Naive B cell (primary cell): ENCODE results near the gene CDKN3. TPM values are rescaled to one million over a fixed set of nuclear protein-coding genes. Genes with fewer than 3 reads are reported as not detected.
"Not testable (repeated sequence)": the region's sequence is repeated elsewhere in the genome, so short reads cannot be mapped to it uniquely, and the experiment has no call there.

Source experiments
- ATAC-seq, 2 donors: fragments of 150-1000 bp; cut with Tn5 transposase; 2 replicates each; pipeline ENCODE4 v1.10.0; 2021; ENCODE audit warnings: low read depth in 2 of 2, mild to moderate bottlenecking in 2 of 2, moderate library complexity in 2 of 2
- DNase-seq: peaks from one replicate; pipeline ENCODE4 v3.0.0; 2022
- H3K27ac Mint-ChIP-seq, 6 donors: one replicate each; pipeline ENCODE4 v1.8.0; 2020 to 2022; ENCODE audit warnings: mild to moderate bottlenecking in 6 of 6, mixed read lengths in 6 of 6, moderate library complexity in 5 of 6, inconsistent platforms in 2 of 6
- H3K27me3 Mint-ChIP-seq, 3 donors: one replicate each; pipeline ENCODE4 v1.8.0; 2021 to 2022; ENCODE audit warnings: mixed read lengths in 3 of 3, mild to moderate bottlenecking in 1 of 3
- H3K36me3 Mint-ChIP-seq, 2 donors: one replicate each; pipeline ENCODE4 v1.8.0; 2020 to 2022; ENCODE audit warnings: mixed read lengths in 2 of 2, inconsistent platforms in 1 of 2, mild to moderate bottlenecking in 1 of 2
- H3K4me1 Mint-ChIP-seq, 3 donors: one replicate each; pipeline ENCODE4 v1.8.0; 2020 to 2022; ENCODE audit warnings: mixed read lengths in 3 of 3, inconsistent platforms in 1 of 3, mild to moderate bottlenecking in 1 of 3, moderate library complexity in 1 of 3
- H3K4me3 Mint-ChIP-seq, 8 donors: one replicate each; pipeline ENCODE4 v1.8.0; 2020 to 2022; ENCODE audit warnings: mild to moderate bottlenecking in 8 of 8, mixed read lengths in 8 of 8, moderate library complexity in 8 of 8, inconsistent platforms in 2 of 8
- H3K9me3 Mint-ChIP-seq, 7 donors: one replicate each; pipeline ENCODE4 v1.8.0; 2020 to 2022; ENCODE audit warnings: mixed read lengths in 7 of 7, mild to moderate bottlenecking in 5 of 7, inconsistent platforms in 2 of 7, moderate library complexity in 1 of 7
- polyA plus RNA-seq, 6 donors: library from polyadenylated mRNA; unstranded; fragments of 300-500 nt; fragmentation: Illumina TruSeq; gene quantifications; one replicate each; pipeline ENCODE4 v1.2.3, GENCODE V29; 2021; ENCODE audit warnings: low read depth in 6 of 6

Gene CDKN3
- polyA plus RNA-seq, 6 donors from 2014 or later: 1.1 to 2.3 (median 1.2) TPM; not detected in 1

DNA sequence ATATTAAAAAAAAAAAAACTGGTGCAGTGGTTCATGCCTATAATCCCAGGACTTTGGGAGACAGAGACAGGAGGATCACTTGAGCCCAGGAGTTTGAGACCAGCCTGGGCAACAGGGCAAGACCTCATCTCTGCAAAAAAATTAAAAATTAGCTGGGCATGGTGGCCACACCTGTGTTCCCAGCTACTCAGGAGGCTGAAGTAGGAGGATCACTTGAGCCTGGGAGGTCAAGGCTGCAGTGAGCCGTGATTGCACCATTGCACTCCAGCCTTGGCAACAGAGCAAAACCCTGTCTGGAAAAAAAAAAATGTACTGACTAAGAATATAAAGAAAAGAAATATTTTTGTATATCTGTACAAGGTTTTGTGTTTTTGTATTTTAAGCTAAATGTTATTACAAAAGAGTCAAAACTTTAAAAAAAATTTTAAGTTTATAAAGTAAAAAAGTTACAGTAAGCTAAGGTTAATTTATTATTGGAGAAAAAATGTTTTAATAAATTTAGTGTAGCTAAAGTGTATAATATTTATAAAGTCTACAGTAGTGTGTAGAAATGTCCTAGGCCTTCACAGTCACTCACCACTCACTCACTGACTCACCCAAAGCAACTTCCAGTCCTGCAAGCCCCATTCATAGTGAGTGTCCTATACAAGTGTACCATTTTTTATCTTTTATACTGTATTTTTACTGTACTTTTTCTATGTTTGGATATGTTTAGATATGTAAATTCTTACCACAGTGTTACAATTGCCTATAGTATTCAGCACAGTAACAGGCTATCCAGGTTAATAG, 60.2 kb downstream of the CDKN3 start:
- peaks cover 7 to 18% of the 10 kb centered on the region in 2 donors for H3K36me3 Mint-ChIP-seq
- ATAC-seq, DNase-seq, H3K27ac Mint-ChIP-seq, H3K4me3 Mint-ChIP-seq, H3K4me1 Mint-ChIP-seq, H3K27me3 Mint-ChIP-seq: not testable (repeated sequence)
- peaks cover 0 to 20% (median 6%) of the 10 kb centered on the region in 7 donors for H3K9me3 Mint-ChIP-seq

- H3K4me1 Mint-ChIP-seq: no peaks in the 10 kb centered on the region
These were observed 60.8 kb downstream of the CDKN3 start for GRCh38 chr14:54457609-54457996.

GRCh38 chr14:54458536-54458935, 61.7 kb downstream of the CDKN3 start:
- DNase-seq, H3K4me1 Mint-ChIP-seq, H3K4me3 Mint-ChIP-seq, H3K27me3 Mint-ChIP-seq, ATAC-seq: not testable (repeated sequence)
- Mint-ChIP-seq H3K27ac (peak overlapping the region in 1 of 6 donors; percentile 14), H3K36me3 (peaks cover 7 to 18% of the 10 kb centered on the region in 2 donors), H3K9me3 (peaks cover 0 to 20% (median 6%) of the 10 kb centered on the region in 7 donors)

More at GRCh38 chr14:54457609-54457996, 60.8 kb downstream of the CDKN3 start:
- Mint-ChIP-seq H3K27ac (no peak overlapping the region), H3K27me3 (no peaks in the 10 kb centered on the region), H3K36me3 (peaks cover 7 to 18% of the 10 kb centered on the region in 2 donors), H3K4me3 (no peak overlapping the region), H3K9me3 (peaks cover 0 to 20% (median 6%) of the 10 kb centered on the region in 7 donors)
- ATAC-seq (no peak), DNase-seq (no peak)

- ATAC-seq: no peak
- Mint-ChIP-seq H3K27ac (no peak overlapping the region), H3K27me3 (peaks cover 0 to 3% (median 0%) of the 10 kb centered on the region in 3 donors), H3K4me1 (no peaks in the 10 kb centered on the region), H3K36me3 (peaks cover 7 to 18% of the 10 kb centered on the region in 2 donors), H3K9me3 (peaks cover 0 to 20% (median 6%) of the 10 kb centered on the region in 7 donors), H3K4me3 (no peak overlapping the region)
- DNase-seq: no peak
These were observed 62.3 kb downstream of the CDKN3 start for GRCh38 chr14:54459106-54459505.

- peaks cover 0 to 25% (median 10%) of the 10 kb centered on the region in 7 donors for H3K9me3 Mint-ChIP-seq
- peaks cover 10 to 22% of the 10 kb centered on the region in 2 donors for H3K36me3 Mint-ChIP-seq
- H3K27ac Mint-ChIP-seq: no peak overlapping the region
- ATAC-seq (no peak), DNase-seq (no peak)
- H3K4me3 Mint-ChIP-seq: no peak overlapping the region
- no peaks in the 10 kb centered on the region for H3K4me1 Mint-ChIP-seq
- H3K27me3 Mint-ChIP-seq: peaks cover 0 to 3% (median 0%) of the 10 kb centered on the region in 3 donors
These were observed 65.2 kb downstream of the CDKN3 start for GRCh38 chr14:54462048-54462447.

- H3K9me3 Mint-ChIP-seq: peaks cover 6 to 17% (median 8%) of the 10 kb centered on the region in 7 donors
- ATAC-seq: no peak
- H3K4me3 Mint-ChIP-seq: no peak overlapping the region
- H3K4me1 Mint-ChIP-seq: peaks cover 0 to 5% (median 0%) of the 10 kb centered on the region in 3 donors
- peaks cover 14% of the 10 kb centered on the region in 2 donors for H3K36me3 Mint-ChIP-seq
- no peak for DNase-seq
- H3K27ac Mint-ChIP-seq: peak overlapping the region in 1 of 6 donors; percentile 59
- peaks cover 0 to 3% (median 0%) of the 10 kb centered on the region in 3 donors for H3K27me3 Mint-ChIP-seq
These were observed 68.8 kb downstream of the CDKN3 start for GRCh38 chr14:54465654-54466053.

DNA sequence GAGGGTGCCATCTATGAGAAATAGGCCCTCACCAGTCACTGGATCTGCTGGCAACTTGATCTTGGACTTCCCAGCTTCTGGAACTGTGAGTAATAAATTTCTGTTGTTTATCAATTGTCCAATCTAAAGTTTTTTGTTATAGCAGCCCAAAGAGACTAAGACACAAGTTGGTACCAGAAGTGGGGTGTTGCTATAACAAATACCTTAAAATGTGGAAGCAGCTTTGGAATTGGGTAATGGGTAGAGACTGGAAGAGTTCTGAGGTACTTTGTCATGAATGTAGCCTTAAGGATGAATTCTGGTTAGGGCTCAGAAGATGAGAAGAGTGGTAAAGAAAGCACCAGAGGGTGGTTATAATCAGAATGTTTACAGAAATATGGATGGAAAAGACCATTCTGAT, 70.5 kb downstream of the CDKN3 start:
- H3K27ac Mint-ChIP-seq: peak overlapping the region in 1 of 6 donors; percentile 68
- peaks cover 0 to 13% (median 3%) of the 10 kb centered on the region in 3 donors for H3K4me1 Mint-ChIP-seq
- H3K27me3 Mint-ChIP-seq: peaks cover 0 to 3% (median 0%) of the 10 kb centered on the region in 3 donors
- H3K4me3 Mint-ChIP-seq: no peak overlapping the region
- peaks cover 6 to 17% (median 8%) of the 10 kb centered on the region in 7 donors for H3K9me3 Mint-ChIP-seq
- peaks cover 14% of the 10 kb centered on the region in 2 donors for H3K36me3 Mint-ChIP-seq
- DNase-seq (no peak), ATAC-seq (no peak)

Other genes with a start within 250 kb of the CDKN3 start
- 100 to 1,000 TPM in 1 of 6 donors, 10 to 100 TPM in 5; 69.3 to 167 (median 78.3) TPM for gene CNIH1, start 44.4 kb downstream of the CDKN3 start, polyA plus RNA-seq
- gene GMFB, start 92.0 kb downstream of the CDKN3 start, polyA plus RNA-seq: 10 to 100 TPM; 36.4 to 45.5 (median 39.7) TPM
- gene CGRRF1, start 112.9 kb downstream of the CDKN3 start, polyA plus RNA-seq: 10 to 100 TPM; 27.4 to 41.3 (median 35.3) TPM
- gene SAMD4A, start 170.1 kb downstream of the CDKN3 start, polyA plus RNA-seq: 1 to 10 TPM in 4 of 6 donors, under 1 TPM in 1, not detected in 1; 0.84 to 2.1 (median 1.2) TPM